GM18505 (cell line): Measurements from ENCODE around the gene STXBP6.

Experiments used
- ATAC-seq: cut with Tn5 transposase; IDR thresholded peaks from one replicate; pipeline ENCODE4 v1.9.1; 2021; ENCODE audit not compliant: unreplicated experiment
- POLR2A ChIP-seq: IDR thresholded peaks from 4 replicates; pipeline ENCODE4 v1.6.1; 2011; ENCODE audit warnings: borderline replicate concordance; ENCODE audit not compliant: insufficient read depth, insufficient read length; ENCODE audit errors: extremely low read depth

STXBP6 gene

DNA sequence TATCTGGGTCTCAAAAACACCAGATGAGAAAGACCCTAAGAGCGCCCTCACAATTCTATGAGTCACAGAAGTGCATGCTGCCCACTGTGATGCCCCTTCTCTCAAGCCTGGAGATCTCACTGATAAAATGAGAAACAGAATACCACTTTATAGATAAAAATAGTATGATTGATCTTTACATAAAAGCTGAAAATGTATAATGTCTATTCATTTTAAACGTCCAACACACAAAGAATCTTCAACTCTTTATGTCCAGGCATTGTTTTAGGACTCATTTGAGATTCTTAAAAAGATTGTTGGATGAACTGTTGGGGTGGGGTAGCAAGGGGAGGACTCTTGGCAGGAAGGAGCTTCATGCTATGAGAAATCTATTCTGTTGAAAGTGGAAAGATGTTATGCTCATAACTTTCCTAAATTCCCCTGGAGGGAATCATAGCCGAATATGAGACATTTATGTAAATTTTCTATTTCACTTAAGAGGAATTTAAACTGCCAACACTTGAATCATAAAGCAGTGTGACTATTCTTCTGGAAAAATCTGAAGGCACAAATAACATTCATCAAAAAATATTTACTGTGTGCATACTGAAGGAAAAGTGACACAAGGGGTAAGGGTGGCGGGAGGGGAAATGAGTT, 174.6 kb downstream of the STXBP6 start:
- TF ChIP-seq POLR2A: no peak
- ATAC-seq: no peak

GRCh38 chr14:24874514-24875202, 175.3 kb downstream of the STXBP6 start:
- no peak for TF ChIP-seq POLR2A
- no peak for ATAC-seq

GRCh38 chr14:24873551-24873950, 176.4 kb downstream of the STXBP6 start:
- no peak for TF ChIP-seq POLR2A
- ATAC-seq: no peak

DNA sequence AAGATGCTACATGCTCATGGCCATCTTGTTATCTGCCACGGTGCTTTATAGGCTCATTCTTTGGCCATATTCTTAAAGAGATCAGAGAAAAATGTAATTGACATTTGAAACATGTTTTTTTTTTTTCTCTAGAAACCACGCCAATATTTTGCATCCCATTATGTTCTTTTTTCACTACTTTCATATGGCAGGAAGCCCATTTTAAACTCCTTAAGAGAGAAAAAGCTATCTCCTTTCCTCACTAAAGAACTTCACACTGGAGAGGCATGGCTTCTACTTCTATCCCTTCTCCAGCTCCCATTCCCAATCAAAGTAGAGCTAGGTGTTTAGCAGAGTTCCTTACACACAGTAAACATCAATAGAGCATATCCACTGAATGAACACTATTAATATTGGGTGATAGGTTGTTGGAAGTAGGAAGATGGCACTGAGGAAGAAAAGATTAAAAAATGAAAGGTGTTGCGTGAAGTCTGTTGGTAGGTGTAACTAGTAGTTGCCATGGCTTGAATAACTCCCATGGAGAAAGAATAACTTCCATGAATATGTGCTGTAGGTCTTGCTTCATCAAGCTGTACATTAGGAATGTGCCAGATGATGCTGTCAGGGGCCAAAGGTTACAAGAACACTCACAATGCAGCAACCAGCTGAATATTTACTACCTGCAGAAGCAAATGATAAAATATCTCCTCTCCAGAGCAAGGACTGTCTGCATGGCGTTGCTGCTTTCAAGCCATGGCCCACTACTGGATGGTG, 178.8 kb downstream of the STXBP6 start:
- no peak for TF ChIP-seq POLR2A
- no peak for ATAC-seq

GRCh38 chr14:24868389-24868788, 181.6 kb downstream of the STXBP6 start:
- TF ChIP-seq POLR2A: no peak
- ATAC-seq: no peak

GRCh38 chr14:24866067-24866639, 183.8 kb downstream of the STXBP6 start:
- no peak for ATAC-seq
- no peak for TF ChIP-seq POLR2A

DNA sequence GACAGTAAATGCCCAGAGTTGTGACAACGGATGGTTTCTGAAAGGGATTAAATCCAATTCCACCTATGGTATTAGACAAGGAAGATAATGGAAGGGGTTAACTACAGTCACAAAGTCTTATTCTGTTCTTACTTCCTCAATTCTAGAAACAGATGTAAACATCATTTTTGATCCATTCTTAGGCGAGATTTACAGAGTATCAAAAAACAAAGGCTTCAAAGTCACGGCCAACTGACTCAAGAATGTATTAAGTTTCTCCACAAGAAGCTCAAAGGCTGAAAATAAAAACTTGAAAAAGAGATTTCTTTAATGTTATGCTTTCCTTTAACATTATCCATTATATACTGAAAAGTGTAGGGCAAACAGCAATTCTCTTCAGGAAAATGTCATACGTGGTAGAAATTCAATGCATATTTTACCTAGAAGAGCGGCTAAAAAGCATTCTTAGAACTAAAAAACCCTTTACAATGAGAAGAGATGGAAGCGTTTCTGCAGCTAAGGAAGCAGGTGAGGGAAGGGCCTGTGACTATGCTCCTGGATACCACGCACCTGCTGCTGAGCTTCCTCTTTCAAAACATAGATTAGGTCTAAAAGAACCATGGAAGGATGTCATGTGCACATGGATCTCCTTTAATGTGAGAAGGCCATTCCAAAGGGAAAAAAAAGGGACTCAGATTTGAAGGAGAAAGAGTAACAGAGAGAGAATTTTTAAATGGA, 185.8 kb downstream of the STXBP6 start:
- no peak for TF ChIP-seq POLR2A
- no peak for ATAC-seq

DNA sequence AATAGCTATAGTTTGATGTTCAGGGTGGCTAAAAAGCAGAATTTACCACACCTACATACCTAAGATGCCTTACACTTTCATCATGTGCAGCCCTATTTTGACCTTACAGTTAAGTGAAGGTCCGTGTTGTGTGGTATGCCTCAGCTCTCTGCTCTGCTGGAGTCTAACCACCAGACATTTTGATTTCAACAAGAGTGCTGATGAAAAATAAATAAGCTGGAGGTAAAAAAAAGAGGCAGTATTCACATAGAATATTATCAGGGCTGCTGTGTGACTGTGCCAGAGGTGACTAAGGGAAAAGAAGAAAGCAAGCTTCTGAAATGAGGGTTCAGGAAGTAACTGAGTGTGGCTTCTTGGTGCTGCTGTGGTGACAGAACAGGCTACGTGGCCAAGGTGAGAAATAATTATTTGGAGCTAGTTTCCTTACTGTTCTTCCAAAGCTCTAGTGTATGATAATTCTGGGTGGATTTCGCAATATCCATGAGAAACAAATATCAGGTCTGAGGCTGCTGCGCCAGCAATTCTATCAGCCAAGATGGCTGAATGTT, 188.8 kb downstream of the STXBP6 start:
- ATAC-seq: no peak
- TF ChIP-seq POLR2A: no peak

GRCh38 chr14:24859559-24859958, 190.4 kb downstream of the STXBP6 start:
- no peak for TF ChIP-seq POLR2A
- no peak for ATAC-seq

DNA sequence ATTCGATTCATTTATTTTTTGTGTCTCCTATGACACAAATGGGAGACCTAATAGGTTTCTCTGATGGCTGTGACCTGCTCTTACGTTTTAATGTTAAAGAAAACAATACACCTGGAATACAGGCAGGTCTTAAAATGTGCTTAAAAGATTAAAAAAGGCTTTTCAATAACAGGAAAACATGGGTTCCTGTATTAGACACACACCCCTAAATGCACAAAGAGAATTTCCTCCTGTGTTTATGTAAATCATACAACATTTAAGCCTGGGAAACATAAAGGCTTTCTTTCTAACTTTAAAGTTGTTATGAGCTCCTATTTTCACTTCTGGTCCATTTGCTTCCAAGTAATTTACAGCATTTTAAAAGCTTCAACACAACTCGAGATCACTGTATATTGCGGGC, 191.3 kb downstream of the STXBP6 start:
- ATAC-seq: no peak
- TF ChIP-seq POLR2A: no peak

- ATAC-seq: no peak
- no peak for TF ChIP-seq POLR2A
Observed at GRCh38 chr14:24858052-24858451, 191.9 kb downstream of the STXBP6 start.

DNA sequence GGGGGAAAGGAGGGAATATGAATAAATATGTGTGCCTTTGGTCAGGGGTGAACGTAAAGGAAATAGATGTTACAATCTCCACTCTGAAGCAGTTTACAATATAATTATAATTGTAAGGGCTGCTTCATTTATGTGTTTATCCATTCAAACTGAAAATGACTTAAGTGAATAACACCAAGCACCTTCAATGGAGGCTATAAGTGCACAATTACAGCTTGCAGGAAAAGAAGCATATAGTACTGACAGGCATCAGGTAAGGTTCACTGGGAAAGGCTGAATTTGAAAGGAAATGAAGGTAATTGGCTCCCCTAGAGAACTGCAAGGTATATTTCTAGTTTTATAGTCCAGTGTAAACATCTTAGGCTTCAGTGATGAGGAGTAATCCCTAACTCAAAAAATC, 192.7 kb downstream of the STXBP6 start:
- TF ChIP-seq POLR2A: no peak
- ATAC-seq: no peak

GRCh38 chr14:24853446-24853845, 196.5 kb downstream of the STXBP6 start:
- TF ChIP-seq POLR2A: no peak
- ATAC-seq: no peak
